Mesenchymal stem cell (in vitro differentiated cells and primary cell): ENCODE measurements around the gene CPZ.

Experiments
- DNase-seq: peaks from one replicate; pipeline ENCODE4 v3.0.0-alpha.2; 2013
- H2AFZ ChIP-seq: one replicate; pipeline ENCODE4 v1.6.1; 2013; ENCODE audit warnings: low read depth, mild to moderate bottlenecking, control low read depth, inconsistent platforms, low read length, moderate library complexity
- H2AK5ac ChIP-seq: 2 replicates; pipeline ENCODE4 v1.6.1; 2013; ENCODE audit warnings: low read length, moderate library complexity, mild to moderate bottlenecking, inconsistent platforms; ENCODE audit not compliant: severe bottlenecking
- H2BK120ac ChIP-seq: one replicate; pipeline ENCODE4 v1.6.1; 2013; ENCODE audit warnings: low read depth, mild to moderate bottlenecking, inconsistent platforms, low read length, moderate library complexity
- H2BK12ac ChIP-seq, 2 experiments: one replicate each; pipeline ENCODE4 v1.6.1; 2013; ENCODE audit warnings: inconsistent platforms in 2 of 2, low read length in 2 of 2, mild to moderate bottlenecking in 2 of 2, moderate library complexity in 2 of 2, control low read depth in 1 of 2
- H2BK15ac ChIP-seq: one replicate; pipeline ENCODE4 v1.6.1; 2013; ENCODE audit warnings: mild to moderate bottlenecking, low read depth, inconsistent platforms; ENCODE audit not compliant: poor library complexity, severe bottlenecking
- H2BK5ac ChIP-seq: 2 replicates; pipeline ENCODE4 v1.6.1; 2013; ENCODE audit warnings: low read depth, mild to moderate bottlenecking, low read length, control low read depth, inconsistent platforms; ENCODE audit not compliant: poor library complexity, severe bottlenecking
- H3K14ac ChIP-seq, 2 experiments: one replicate each; pipeline ENCODE4 v1.6.1; 2013; ENCODE audit warnings: inconsistent platforms in 2 of 2, low read length in 2 of 2, control low read depth in 1 of 2, mild to moderate bottlenecking in 1 of 2, moderate library complexity in 1 of 2
- H3K18ac ChIP-seq, 2 experiments: one replicate each; pipeline ENCODE4 v1.6.1; 2013; ENCODE audit warnings: inconsistent platforms in 2 of 2, low read length in 2 of 2, control low read depth in 1 of 2, low read depth in 1 of 2, mild to moderate bottlenecking in 1 of 2
- H3K23ac ChIP-seq, 2 experiments: one replicate each; pipeline ENCODE4 v1.6.1; 2013; ENCODE audit warnings: inconsistent platforms in 2 of 2, low read length in 2 of 2, mild to moderate bottlenecking in 2 of 2, moderate library complexity in 2 of 2, control low read depth in 1 of 2
- H3K27ac ChIP-seq: 2 replicates; pipeline ENCODE4 v1.5.1; 2013; ENCODE audit warnings: mild to moderate bottlenecking, moderate library complexity, low read length, control low read depth, inconsistent platforms; ENCODE audit not compliant: poor library complexity, severe bottlenecking
- H3K27me3 ChIP-seq, 2 experiments: 2 replicates each; pipeline versions ENCODE4 v1.6.1 to v1.7.0; 2013; ENCODE audit warnings: low read length in 2 of 2, mild to moderate bottlenecking in 2 of 2, moderate library complexity in 2 of 2, control low read depth in 1 of 2, inconsistent platforms in 1 of 2; ENCODE audit not compliant: control insufficient read depth in 1 of 2, insufficient read depth in 1 of 2
- H3K36me3 ChIP-seq, 2 experiments: 2 replicates each; pipeline versions ENCODE4 v1.6.1 to v1.7.0; 2013; ENCODE audit warnings: low read length in 2 of 2, control low read depth in 1 of 2, inconsistent platforms in 1 of 2, low read depth in 1 of 2, mild to moderate bottlenecking in 1 of 2; ENCODE audit not compliant: insufficient read depth in 2 of 2, control insufficient read depth in 1 of 2
- H3K4ac ChIP-seq, 2 experiments: one replicate each; pipeline ENCODE4 v1.6.1; 2013; ENCODE audit warnings: inconsistent platforms in 2 of 2, low read length in 2 of 2, mild to moderate bottlenecking in 2 of 2, moderate library complexity in 2 of 2, control low read depth in 1 of 2, low read depth in 1 of 2
- H3K4me1 ChIP-seq: 2 replicates; pipeline ENCODE4 v1.6.1; 2013; ENCODE audit warnings: low read depth, low read length, control low read depth; ENCODE audit not compliant: control insufficient read depth, insufficient read depth
- H3K4me2 ChIP-seq: 2 replicates; pipeline ENCODE4 v1.6.1; 2013; ENCODE audit warnings: low read length, mild to moderate bottlenecking, inconsistent platforms; ENCODE audit not compliant: poor library complexity, severe bottlenecking
- H3K4me3 ChIP-seq, 2 experiments: 2 replicates each; pipeline versions ENCODE4 v1.5.1 to v1.7.0; 2013; ENCODE audit warnings: low read length in 2 of 2, mild to moderate bottlenecking in 2 of 2, control low read depth in 1 of 2, low read depth in 1 of 2; ENCODE audit not compliant: insufficient read depth in 1 of 2
- H3K79me1 ChIP-seq: replicated peaks from 2 replicates; pipeline ENCODE4 v1.6.1; 2013; ENCODE audit warnings: mild to moderate bottlenecking, control low read depth, low read length, inconsistent platforms; ENCODE audit not compliant: poor library complexity, severe bottlenecking
- H3K9ac ChIP-seq: 2 replicates; pipeline ENCODE4 v1.7.0; 2013; ENCODE audit warnings: mild to moderate bottlenecking, low read length, moderate library complexity
- H3K9me3 ChIP-seq: 2 replicates; pipeline ENCODE4 v1.7.0; 2013; ENCODE audit warnings: mild to moderate bottlenecking, low read length; ENCODE audit not compliant: control insufficient read depth
- H4K8ac ChIP-seq: one replicate; pipeline ENCODE4 v1.6.1; 2013; ENCODE audit warnings: inconsistent platforms, mild to moderate bottlenecking, low read length, moderate library complexity
- H4K91ac ChIP-seq: one replicate; pipeline ENCODE4 v1.6.1; 2013; ENCODE audit warnings: mild to moderate bottlenecking, low read length, inconsistent platforms
- whole genome bisulfite sequencing: methylation state at CpG from one replicate; pipeline ENCODE4 v1.1.7; 2013; ENCODE audit warnings: mixed read lengths; 5-methylcytosine and 5-hydroxymethylcytosine counted together

The CPZ gene

DNA sequence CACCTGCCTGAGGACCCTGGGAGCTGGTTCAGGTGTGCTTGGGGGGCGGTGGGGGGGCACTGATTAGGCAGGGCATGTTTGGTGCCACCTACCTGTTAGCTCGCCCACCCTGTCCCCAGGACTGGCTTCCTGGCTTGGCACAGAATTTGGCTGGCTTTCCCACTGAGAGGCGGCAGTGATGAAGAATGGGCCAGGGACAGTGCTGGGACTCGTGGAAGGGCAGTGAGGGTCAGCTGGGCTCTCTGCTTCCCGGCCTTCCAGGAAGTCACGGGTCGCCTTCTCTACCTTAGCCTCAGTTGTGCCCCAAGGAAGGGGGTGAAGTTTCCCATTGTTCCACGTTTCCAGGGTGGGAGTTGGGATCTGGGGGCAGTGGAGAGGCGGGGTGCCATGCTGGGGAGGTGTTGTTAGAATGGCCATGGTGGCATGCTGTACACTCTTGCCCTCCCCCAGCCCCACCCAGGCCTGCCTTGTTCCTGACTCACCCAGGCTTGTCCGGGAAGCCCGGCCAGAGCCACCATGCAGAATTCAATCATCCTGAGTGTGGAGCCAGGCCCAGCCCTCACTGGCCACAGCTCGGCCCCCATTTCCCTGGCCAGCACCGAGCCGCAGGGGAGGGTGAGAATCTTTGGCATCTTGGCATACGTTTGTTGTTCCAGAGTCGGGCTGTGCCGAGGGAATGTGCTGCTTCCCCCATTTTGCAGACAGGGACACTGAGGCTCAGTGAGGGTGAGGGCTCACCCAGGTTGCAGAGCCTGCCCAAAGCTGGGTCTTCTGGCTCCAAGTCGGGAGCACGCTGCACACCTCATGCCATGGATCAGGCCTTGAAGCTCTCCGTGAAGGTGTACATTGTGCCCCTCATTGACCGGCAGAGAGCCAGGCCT lies 34.2 kb upstream of the CPZ start:
- no peak for DNase-seq
- H2BK5ac ChIP-seq: no peak overlapping the region

GRCh38 chr4:8559011-8559410 lies 33.6 kb upstream of the CPZ start:
- H4K8ac ChIP-seq: no peak overlapping the region
- H2BK12ac ChIP-seq: no peak overlapping the region
- no peak overlapping the region for H3K23ac ChIP-seq
- H3K4me1 ChIP-seq: peaks cover 17% of the 10 kb centered on the region
- H3K4me3 ChIP-seq: no peak overlapping the region
- H3K4me2 ChIP-seq: no peak overlapping the region
- H2BK5ac ChIP-seq: no peak overlapping the region
- H3K79me1 ChIP-seq: no peaks in the 10 kb centered on the region
- DNase-seq: no peak
- no peak overlapping the region for H3K27ac ChIP-seq
- H3K14ac ChIP-seq: no peak overlapping the region
- no peak overlapping the region for H2AK5ac ChIP-seq
- no peak overlapping the region for H2BK15ac ChIP-seq
- H3K9ac ChIP-seq: no peak overlapping the region
- no peak overlapping the region for H3K4ac ChIP-seq
- no peak overlapping the region for H2AFZ ChIP-seq
- no peak overlapping the region for H4K91ac ChIP-seq
- no peak overlapping the region for H3K18ac ChIP-seq
- no peaks in the 10 kb centered on the region for H3K9me3 ChIP-seq
- H2BK120ac ChIP-seq: no peak overlapping the region
- H3K27me3 ChIP-seq: peaks cover 3 to 11% of the 10 kb centered on the region in 2 experiments
- WGBS: 88% methylated on average over 11 of the region's 11 CpGs
- H3K36me3 ChIP-seq: no peaks in the 10 kb centered on the region

More for the DNA sequence above, 34.2 kb upstream of the CPZ start:
- Histone ChIP-seq H3K27me3 (peaks cover 6 to 12% of the 10 kb centered on the region in 2 experiments), H3K36me3 (no peaks in the 10 kb centered on the region), H2BK120ac (no peak overlapping the region), H3K18ac (no peak overlapping the region), H4K91ac (no peak overlapping the region), H3K14ac (no peak overlapping the region), H3K79me1 (no peaks in the 10 kb centered on the region), H3K4me1 (peaks cover 17% of the 10 kb centered on the region), H3K9me3 (no peaks in the 10 kb centered on the region), H2BK12ac (no peak overlapping the region), H3K23ac (no peak overlapping the region), H3K27ac (no peak overlapping the region), H3K4me3 (no peak overlapping the region), H2BK15ac (no peak overlapping the region), H3K4ac (no peak overlapping the region), H2AFZ (no peak overlapping the region), H3K9ac (no peak overlapping the region), H2AK5ac (no peak overlapping the region), H4K8ac (no peak overlapping the region), H3K4me2 (no peak overlapping the region)
- 86% methylated on average over 19 of the region's 21 CpGs for WGBS

DNA sequence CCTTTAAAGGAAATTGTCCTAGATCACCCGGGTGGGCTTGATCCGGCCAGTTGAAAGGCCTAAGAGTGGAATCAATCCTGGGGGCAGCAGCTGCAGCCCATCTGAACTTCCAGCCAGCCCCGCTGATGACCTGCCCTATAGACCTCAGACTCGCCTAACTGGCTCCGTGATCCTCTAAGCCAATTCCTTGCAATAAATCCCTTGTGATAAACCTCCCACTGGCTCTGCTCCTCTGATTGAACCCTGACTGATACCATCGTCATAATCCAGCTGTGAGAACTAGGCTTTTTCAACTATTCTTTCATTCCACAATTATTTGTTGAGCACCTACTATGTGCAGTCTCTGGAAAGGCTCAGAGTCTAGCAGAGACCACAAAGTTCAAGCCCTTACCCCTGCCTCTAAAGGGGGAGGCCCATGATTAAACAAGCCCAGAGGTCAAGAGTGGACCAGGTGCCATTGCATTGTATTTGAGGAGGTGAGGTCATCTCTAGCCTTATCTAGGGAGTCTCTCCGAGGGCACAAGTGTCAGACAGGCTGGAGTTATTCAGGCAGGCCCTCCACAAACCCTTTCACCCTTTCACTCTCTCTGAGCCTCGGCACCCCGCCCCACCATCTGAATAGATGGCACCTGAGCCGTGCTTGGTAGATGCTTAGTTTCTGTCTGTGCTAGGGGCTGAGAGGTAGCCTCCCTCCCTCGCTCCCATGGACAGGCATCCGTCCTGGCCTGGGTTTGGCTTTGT lies 32.9 kb upstream of the CPZ start:
- Histone ChIP-seq H3K4me2 (no peak overlapping the region), H4K8ac (no peak overlapping the region), H3K27me3 (peaks cover 0 to 11% of the 10 kb centered on the region in 2 experiments), H4K91ac (no peak overlapping the region), H2BK120ac (no peak overlapping the region), H3K18ac (no peak overlapping the region), H3K9me3 (no peaks in the 10 kb centered on the region), H2BK5ac (no peak overlapping the region), H3K79me1 (no peaks in the 10 kb centered on the region), H3K4ac (no peak overlapping the region), H3K27ac (no peak overlapping the region), H2BK15ac (no peak overlapping the region), H3K14ac (no peak overlapping the region), H2BK12ac (no peak overlapping the region), H2AK5ac (no peak overlapping the region), H3K4me3 (no peak overlapping the region), H3K23ac (no peak overlapping the region), H3K4me1 (peaks cover 17% of the 10 kb centered on the region), H3K36me3 (no peaks in the 10 kb centered on the region), H2AFZ (no peak overlapping the region), H3K9ac (no peak overlapping the region)
- WGBS: 80% methylated on average over 12 of the region's 12 CpGs
- no peak for DNase-seq
